Naive thymus-derived CD4-positive, alpha-beta T cell (primary cell): ENCODE results near the gene LIMS1. TPM values are rescaled to one million over a fixed set of nuclear protein-coding genes. Genes with fewer than 3 reads are reported as not detected.
A peak's percentile ranks its signal among the peaks of the same experiment; 100 is the strongest.

ENCODE experiments used
- ATAC-seq: fragments of 150-1000 bp; cut with Tn5 transposase; 2 replicates; pipeline ENCODE4 v1.10.0; 2021; ENCODE audit warnings: mild to moderate bottlenecking, moderate library complexity
- CTCF ChIA-PET: fragments of 350-600 bp; sonication (Branson Sonifier 250); formaldehyde crosslinking; loops from one replicate; lab custom pipeline; 2021; ENCODE audit warnings: antibody characterized with exemption; lab: Charles Lee
- POLR2A ChIA-PET: fragments of 350-600 bp; sonication (Branson Sonifier 250); formaldehyde crosslinking; loops from one replicate; lab custom pipeline; 2021; ENCODE audit warnings: antibody characterized with exemption, inconsistent platforms; lab: Charles Lee
- DNase-seq, 9 donors: peaks; one replicate each; pipeline versions ENCODE4 v3.0.0 to v3.0.0-alpha.2; 2020 to 2022; ENCODE audit warnings: mixed read lengths in 1 of 9
- H3K27ac ChIP-seq: one replicate; pipeline ENCODE4 v1.7.0; 2013; ENCODE audit warnings: mild to moderate bottlenecking, low read depth, low read length, moderate library complexity
- H3K27me3 ChIP-seq, 2 donors: one replicate each; pipeline ENCODE4 v1.7.0; 2013; ENCODE audit warnings: low read length in 2 of 2, mild to moderate bottlenecking in 2 of 2, moderate library complexity in 2 of 2; ENCODE audit not compliant: control insufficient read depth in 2 of 2, insufficient read depth in 2 of 2
- H3K36me3 ChIP-seq, 3 experiments: 1 replicate in 2 of 3; 2 replicates in 1 of 3; pipeline ENCODE4 v1.7.0; 2013; ENCODE audit warnings: low read length in 3 of 3, mild to moderate bottlenecking in 3 of 3, moderate library complexity in 1 of 3; ENCODE audit not compliant: insufficient read depth in 3 of 3, control insufficient read depth in 2 of 3
- H3K4me1 ChIP-seq, 2 donors: one replicate each; pipeline ENCODE4 v1.7.0; 2013; ENCODE audit warnings: low read length in 2 of 2, mild to moderate bottlenecking in 2 of 2, moderate library complexity in 1 of 2; ENCODE audit not compliant: control insufficient read depth in 2 of 2, insufficient read depth in 2 of 2
- H3K4me3 ChIP-seq: 2 replicates; pipeline ENCODE4 v1.7.0; 2013; ENCODE audit warnings: mild to moderate bottlenecking, low read length
- H3K9me3 ChIP-seq, 3 experiments: 1 replicate in 2 of 3; 2 replicates in 1 of 3; pipeline ENCODE4 v1.7.0; 2013; ENCODE audit warnings: low read length in 3 of 3; ENCODE audit not compliant: control insufficient read depth in 2 of 3
- H3K27ac Mint-ChIP-seq, 9 donors: one replicate each; pipeline ENCODE4 v1.8.0; 2020 to 2022; ENCODE audit warnings: mixed read lengths in 9 of 9, mild to moderate bottlenecking in 8 of 9, moderate library complexity in 5 of 9, inconsistent platforms in 2 of 9
- H3K27me3 Mint-ChIP-seq, 5 donors: one replicate each; pipeline ENCODE4 v1.8.0; 2021 to 2022; ENCODE audit warnings: mixed read lengths in 5 of 5, mild to moderate bottlenecking in 1 of 5
- H3K36me3 Mint-ChIP-seq, 5 donors: one replicate each; pipeline ENCODE4 v1.8.0; 2020 to 2022; ENCODE audit warnings: mixed read lengths in 5 of 5, mild to moderate bottlenecking in 3 of 5, inconsistent platforms in 1 of 5
- H3K4me1 Mint-ChIP-seq, 7 donors: one replicate each; pipeline ENCODE4 v1.8.0; 2020 to 2022; ENCODE audit warnings: mixed read lengths in 7 of 7, mild to moderate bottlenecking in 3 of 7, inconsistent platforms in 1 of 7
- H3K4me3 Mint-ChIP-seq, 10 donors: one replicate each; pipeline ENCODE4 v1.8.0; 2020 to 2022; ENCODE audit warnings: mild to moderate bottlenecking in 10 of 10, mixed read lengths in 10 of 10, moderate library complexity in 6 of 10, inconsistent platforms in 2 of 10
- H3K9me3 Mint-ChIP-seq, 11 donors: one replicate each; pipeline ENCODE4 v1.8.0; 2020 to 2022; ENCODE audit warnings: mixed read lengths in 11 of 11, mild to moderate bottlenecking in 4 of 11, inconsistent platforms in 1 of 11, moderate library complexity in 1 of 11
- intact Hi-C, 2 donors: fragments of 100-400 bp; cut with micrococcal nuclease; formaldehyde crosslinking; loops; one replicate each; pipeline ENCODE4 v1.15.1; 2023
- polyA plus RNA-seq, 2 donors: library from polyadenylated mRNA; unstranded; fragments of 300-500 nt; fragmentation: Illumina TruSeq; gene quantifications; one replicate each; pipeline ENCODE4 v1.2.3, GENCODE V29; 2021
- total RNA-seq, 6 experiments: library from RNA in 5 of 6; stranded (reverse) in 5 of 6; gene quantifications; 1 replicate in 5 of 6; 2 replicates in 1 of 6; pipeline ENCODE4 v1.2.3 and lab custom pipeline; 2021 to 2026

Gene LIMS1
- total and polyA plus RNA-seq, 7 experiments from 2014 or later: 25.3 to 75.3 (median 53.5) TPM

DNA sequence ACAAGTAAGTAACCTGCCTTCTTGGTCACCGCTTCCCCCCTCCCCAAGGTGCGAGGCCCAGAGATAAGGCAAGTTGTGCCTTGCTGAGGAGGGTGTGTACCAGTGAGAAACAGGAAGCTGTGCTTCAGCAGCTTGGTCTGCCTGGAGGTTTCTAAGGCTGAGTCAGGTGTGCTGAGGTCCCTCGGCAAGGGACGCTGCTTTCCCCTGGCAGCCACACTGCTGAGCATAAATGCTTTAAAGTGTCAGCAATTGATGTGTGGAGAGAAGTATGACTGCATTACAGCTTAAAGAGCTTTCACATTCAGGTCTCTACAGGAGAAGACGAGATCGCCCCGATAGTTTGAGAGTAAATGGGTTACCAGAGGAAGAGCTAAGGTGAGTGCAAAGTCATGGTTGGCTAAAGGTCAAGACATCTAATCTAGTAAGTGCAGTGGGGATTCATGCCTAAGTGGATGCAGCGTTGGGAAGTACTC, 86.9 kb downstream of the LIMS1 start:
- H3K27ac ChIP-seq: peak overlapping the region; percentile 74
- intact Hi-C loops: loop anchor here (1.0 to 5.0 kb wide), 9 partner anchors 8 to 411 kb away; partner anchors contain the start of genes CCDC138 (in 2 of the 2), GCC2 (in 1 of the 2) and RANBP2 (in 1 of the 2)
- no peaks in the 10 kb centered on the region for H3K27me3 Mint-ChIP-seq
- ChIA-PET POLR2A (interaction anchor here (0.7 to 1.9 kb wide), 7 partner anchors 8 to 157 kb away, joined by 3 to 13 read pairs (median 6); partner anchors contain the start of gene LIMS1), CTCF (interaction anchor here (0.6 to 2.7 kb wide), 6 partner anchors 10 to 21 kb away, joined by 3 to 15 read pairs (median 6); no protein-coding TSS in a partner anchor)
- H3K9me3 Mint-ChIP-seq: no peaks in the 10 kb centered on the region
- ATAC-seq (peak; percentile 97), DNase-seq (peak; percentile 32 to 80 (median 75))
- peaks cover 44 to 93% (median 84%) of the 10 kb centered on the region in 7 donors for H3K4me1 Mint-ChIP-seq
- H3K4me3 ChIP-seq: peak overlapping the region; percentile 59
- H3K36me3 ChIP-seq: no peaks in the 10 kb centered on the region
- peak overlapping the region; percentile 91 to 97 (median 94) for H3K27ac Mint-ChIP-seq
- peak overlapping the region; percentile 87 to 96 (median 91) for H3K4me3 Mint-ChIP-seq
- H3K9me3 ChIP-seq: no peaks in the 10 kb centered on the region
- H3K4me1 ChIP-seq: peaks cover 36 to 64% of the 10 kb centered on the region in 2 donors
- peaks cover 0 to 8% (median 0%) of the 10 kb centered on the region in 5 donors for H3K36me3 Mint-ChIP-seq
- H3K27me3 ChIP-seq: no peaks in the 10 kb centered on the region

DNA sequence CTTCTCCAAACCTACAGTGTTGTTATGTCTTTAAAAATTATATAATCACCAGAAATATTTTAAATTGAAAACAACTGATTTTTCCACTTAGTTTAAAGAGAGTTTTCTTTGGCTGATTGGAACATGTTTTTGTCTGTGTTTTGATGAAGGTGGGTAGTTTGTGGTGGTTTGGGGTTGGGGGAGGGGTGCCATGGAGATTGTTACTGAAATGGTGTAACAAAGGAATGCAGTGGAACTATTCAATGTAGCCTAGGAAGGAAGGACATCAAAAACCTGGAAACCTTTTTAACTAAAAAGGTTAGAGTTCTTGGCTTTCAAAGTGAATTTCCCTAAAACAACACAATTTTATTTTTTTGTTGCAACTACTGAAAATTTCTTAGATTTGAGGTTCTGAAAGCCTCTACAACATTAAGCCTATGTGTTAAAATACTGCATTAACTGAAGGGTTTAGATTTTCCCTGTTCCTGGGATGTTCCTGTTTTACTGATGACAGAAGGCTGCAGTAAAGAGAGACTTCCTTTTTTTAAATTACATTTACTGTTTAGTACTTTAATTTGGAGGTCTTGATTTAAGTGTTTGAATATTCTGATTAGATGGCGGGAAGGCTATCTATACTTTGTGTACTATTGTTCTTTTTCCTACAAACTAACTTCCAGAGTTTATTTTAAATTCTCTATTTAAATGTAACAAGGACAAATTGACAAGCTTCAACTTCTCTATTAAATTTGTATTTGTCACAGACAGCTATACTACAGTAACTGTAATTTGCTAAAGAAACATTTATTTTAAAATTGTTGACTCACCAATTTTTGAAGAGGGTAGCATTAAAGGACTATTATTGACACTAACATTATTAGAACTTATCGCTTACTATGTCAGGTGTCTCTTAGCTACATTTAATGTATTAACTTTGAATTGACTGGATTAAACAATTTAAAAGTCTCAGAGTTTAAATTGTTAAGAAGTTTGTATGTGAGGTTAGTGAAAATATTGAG, 87.7 kb downstream of the LIMS1 start:
- DNase-seq: peak in 3 of 9 donors; percentile 19 to 38 (median 25)
- Histone ChIP-seq H3K4me1 (peaks cover 36 to 57% of the 10 kb centered on the region in 2 donors), H3K9me3 (no peaks in the 10 kb centered on the region), H3K36me3 (no peaks in the 10 kb centered on the region), H3K4me3 (peak overlapping the region; percentile 59), H3K27me3 (no peaks in the 10 kb centered on the region), H3K27ac (peak overlapping the region; percentile 74)
- Mint-ChIP-seq H3K36me3 (peaks cover 0 to 3% (median 0%) of the 10 kb centered on the region in 5 donors), H3K4me3 (peak overlapping the region; percentile 87 to 96 (median 91)), H3K27ac (peak overlapping the region; percentile 91 to 97 (median 94)), H3K4me1 (peaks cover 46 to 92% (median 81%) of the 10 kb centered on the region in 7 donors), H3K27me3 (no peaks in the 10 kb centered on the region), H3K9me3 (no peaks in the 10 kb centered on the region)
- CTCF ChIA-PET: interaction anchor here (0.6 to 2.7 kb wide), 9 partner anchors 11 to 94 kb away, joined by 3 to 15 read pairs (median 6); no protein-coding TSS in a partner anchor
- intact Hi-C loops: loop anchor here (1.0 to 5.0 kb wide), 10 partner anchors 7 to 410 kb away; partner anchors contain the start of genes CCDC138 (in 2 of the 2), GCC2 (in 1 of the 2) and RANBP2 (in 1 of the 2)
- no peak for ATAC-seq
- POLR2A ChIA-PET: interaction anchor here (0.6 to 1.9 kb wide), 11 partner anchors 7 to 158 kb away, joined by 3 to 13 read pairs (median 5); partner anchors contain the start of gene LIMS1

- ATAC-seq (no peak), DNase-seq (no peak)
- H3K27ac ChIP-seq: peak overlapping the region; percentile 52
- H3K27me3 ChIP-seq: no peaks in the 10 kb centered on the region
- H3K36me3 ChIP-seq: no peaks in the 10 kb centered on the region
- peak overlapping the region; percentile 5 to 97 (median 79) for H3K27ac Mint-ChIP-seq
- CTCF ChIA-PET: interaction anchor here (0.8 to 1.9 kb wide), 2 partner anchors 9 to 13 kb away, joined by 3 to 11 read pairs; no protein-coding TSS in a partner anchor
- POLR2A ChIA-PET: interaction anchor here (0.7 to 1.6 kb wide), 2 partner anchors 9 to 13 kb away, joined by 3 to 5 read pairs; no protein-coding TSS in a partner anchor
- H3K4me3 Mint-ChIP-seq: peak overlapping the region in 9 of 10 donors; percentile 34 to 96 (median 75)
- no peaks in the 10 kb centered on the region for H3K9me3 Mint-ChIP-seq
- peak overlapping the region; percentile 4 for H3K4me3 ChIP-seq
- peaks cover 32 to 47% of the 10 kb centered on the region in 2 donors for H3K4me1 ChIP-seq
- intact Hi-C loops: loop anchor here (5.0 kb wide), 5 partner anchors 86 to 409 kb away; partner anchors contain the start of genes CCDC138 (in 2 of the 2), GCC2 (in 1 of the 2) and RANBP2 (in 1 of the 2)
- no peaks in the 10 kb centered on the region for H3K9me3 ChIP-seq
- no peaks in the 10 kb centered on the region for H3K27me3 Mint-ChIP-seq
- peaks cover 44 to 88% (median 74%) of the 10 kb centered on the region in 7 donors for H3K4me1 Mint-ChIP-seq
- H3K36me3 Mint-ChIP-seq: peaks cover 0 to 9% (median 0%) of the 10 kb centered on the region in 5 donors
These were observed 89.3 kb downstream of the LIMS1 start for GRCh38 chr2:108623616-108624015.

- Mint-ChIP-seq H3K4me3 (peak overlapping the region in 8 of 10 donors; percentile 11 to 60 (median 31)), H3K27me3 (no peaks in the 10 kb centered on the region), H3K27ac (peak overlapping the region; percentile 5 to 82 (median 37)), H3K4me1 (peaks cover 44 to 88% (median 71%) of the 10 kb centered on the region in 7 donors), H3K36me3 (peaks cover 0 to 16% (median 0%) of the 10 kb centered on the region in 5 donors), H3K9me3 (no peaks in the 10 kb centered on the region)
- H3K9me3 ChIP-seq: no peaks in the 10 kb centered on the region
- peak overlapping the region; percentile 7 for H3K27ac ChIP-seq
- DNase-seq (no peak), ATAC-seq (no peak)
- intact Hi-C loops: no loop called here
- ChIA-PET POLR2A (interaction anchor here (0.6 to 1.6 kb wide), 3 partner anchors 9 to 333 kb away, joined by 3 to 5 read pairs (median 5); no protein-coding TSS in a partner anchor), CTCF (interaction anchor here (0.8 to 1.9 kb wide), 3 partner anchors 9 to 18 kb away, joined by 3 to 11 read pairs (median 4); no protein-coding TSS in a partner anchor)
- H3K36me3 ChIP-seq: no peaks in the 10 kb centered on the region
- H3K4me3 ChIP-seq: no peak overlapping the region
- peaks cover 38% of the 10 kb centered on the region in 2 donors for H3K4me1 ChIP-seq
- H3K27me3 ChIP-seq: no peaks in the 10 kb centered on the region
These were observed 91.0 kb downstream of the LIMS1 start for GRCh38 chr2:108625186-108625827.

DNA sequence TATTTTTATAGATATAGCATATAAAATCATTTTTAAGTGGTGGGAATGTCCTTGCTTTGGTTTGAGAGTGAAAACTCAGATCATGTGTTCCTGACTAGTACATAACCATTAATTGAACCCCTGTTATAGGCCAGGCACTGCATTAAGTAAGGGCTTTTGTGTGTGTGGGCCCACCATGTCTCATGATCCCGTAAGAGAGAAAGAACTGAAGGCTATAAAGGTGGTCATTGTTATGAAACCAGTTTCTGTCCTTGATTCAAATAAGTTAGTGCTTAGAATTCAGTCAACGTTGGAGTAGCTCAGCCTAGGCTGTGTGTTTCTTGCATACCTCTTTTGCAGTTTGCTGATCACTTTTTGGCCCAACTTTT, 91.5 kb downstream of the LIMS1 start:
- ATAC-seq: no peak
- Histone ChIP-seq H3K9me3 (no peaks in the 10 kb centered on the region), H3K36me3 (no peaks in the 10 kb centered on the region), H3K27me3 (no peaks in the 10 kb centered on the region), H3K27ac (peak overlapping the region; percentile 7), H3K4me3 (no peak overlapping the region), H3K4me1 (peaks cover 33% of the 10 kb centered on the region in 2 donors)
- Mint-ChIP-seq H3K9me3 (no peaks in the 10 kb centered on the region), H3K27me3 (no peaks in the 10 kb centered on the region), H3K4me3 (peak overlapping the region in 8 of 10 donors; percentile 11 to 60 (median 31)), H3K36me3 (peaks cover 0 to 19% (median 0%) of the 10 kb centered on the region in 5 donors), H3K4me1 (peaks cover 48 to 88% (median 71%) of the 10 kb centered on the region in 7 donors), H3K27ac (peak overlapping the region in 7 of 9 donors; percentile 11 to 82 (median 71))
- intact Hi-C loops: loop anchor here in 1 of 2 donors (2.0 kb wide), 1 partner anchor 13 kb away; no protein-coding TSS in a partner anchor
- ChIA-PET POLR2A (interaction anchor here (0.6 to 1.5 kb wide), 2 partner anchors 9 to 332 kb away, joined by 3 to 5 read pairs; no protein-coding TSS in a partner anchor), CTCF (interaction anchor here (1.3 to 3.9 kb wide), 3 partner anchors 9 to 11 kb away, joined by 4 to 18 read pairs (median 11); no protein-coding TSS in a partner anchor)
- DNase-seq: no peak
